Occipital lobe (tissue), 2 donors: ENCODE data around the gene PGK1. TPM values are rescaled to one million over a fixed set of nuclear protein-coding genes. Genes with fewer than 3 reads are reported as not detected.
"Not testable (repeated sequence)": the region's sequence is repeated elsewhere in the genome, so short reads cannot be mapped to it uniquely, and the experiment has no call there.

Experiments used
- DNase-seq: peaks from one replicate; lab custom pipeline; 2025; lab: John Stamatoyannopoulos, UW
- total RNA-seq: library from RNA; depleted of rRNA; stranded (reverse); fragments of >200 nt; gene quantifications from one replicate; pipeline ENCODE4 v1.2.3, GENCODE V29; 2014

The PGK1 gene
- 90.8 TPM for total RNA-seq

DNA sequence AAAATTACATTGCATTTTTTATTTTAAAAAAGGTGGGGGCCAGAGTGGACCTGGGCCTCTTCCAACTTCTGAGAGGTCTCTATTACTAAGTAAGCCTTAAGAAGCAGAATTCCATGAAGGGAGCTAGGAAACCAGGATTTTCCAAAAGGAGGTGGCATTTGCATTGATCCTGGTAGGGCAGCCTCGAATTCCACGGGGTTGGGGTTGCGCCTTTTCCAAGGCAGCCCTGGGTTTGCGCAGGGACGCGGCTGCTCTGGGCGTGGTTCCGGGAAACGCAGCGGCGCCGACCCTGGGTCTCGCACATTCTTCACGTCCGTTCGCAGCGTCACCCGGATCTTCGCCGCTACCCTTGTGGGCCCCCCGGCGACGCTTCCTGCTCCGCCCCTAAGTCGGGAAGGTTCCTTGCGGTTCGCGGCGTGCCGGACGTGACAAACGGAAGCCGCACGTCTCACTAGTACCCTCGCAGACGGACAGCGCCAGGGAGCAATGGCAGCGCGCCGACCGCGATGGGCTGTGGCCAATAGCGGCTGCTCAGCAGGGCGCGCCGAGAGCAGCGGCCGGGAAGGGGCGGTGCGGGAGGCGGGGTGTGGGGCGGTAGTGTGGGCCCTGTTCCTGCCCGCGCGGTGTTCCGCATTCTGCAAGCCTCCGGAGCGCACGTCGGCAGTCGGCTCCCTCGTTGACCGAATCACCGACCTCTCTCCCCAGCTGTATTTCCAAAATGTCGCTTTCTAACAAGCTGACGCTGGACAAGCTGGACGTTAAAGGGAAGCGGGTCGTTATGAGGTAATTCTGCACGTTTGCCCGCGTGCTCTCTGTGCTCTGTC is at the start of gene PGK1:
Gene PGK1, plus strand, starts transcription at position 626 of the 824 bp plus-strand sequence. Its CDS starts 93 bp downstream, at position 719.
- peak; percentile 89 for DNase-seq

- no peak for DNase-seq
These were observed 40.4 kb upstream of the PGK1 start for GRCh38 chrX:78063687-78064086.

GRCh38 chrX:78064152-78064551 is 39.9 kb upstream of the PGK1 start:
- no peak for DNase-seq

GRCh38 chrX:78064698-78065601 is 39.1 kb upstream of the PGK1 start:
- DNase-seq: not testable (repeated sequence)

DNA sequence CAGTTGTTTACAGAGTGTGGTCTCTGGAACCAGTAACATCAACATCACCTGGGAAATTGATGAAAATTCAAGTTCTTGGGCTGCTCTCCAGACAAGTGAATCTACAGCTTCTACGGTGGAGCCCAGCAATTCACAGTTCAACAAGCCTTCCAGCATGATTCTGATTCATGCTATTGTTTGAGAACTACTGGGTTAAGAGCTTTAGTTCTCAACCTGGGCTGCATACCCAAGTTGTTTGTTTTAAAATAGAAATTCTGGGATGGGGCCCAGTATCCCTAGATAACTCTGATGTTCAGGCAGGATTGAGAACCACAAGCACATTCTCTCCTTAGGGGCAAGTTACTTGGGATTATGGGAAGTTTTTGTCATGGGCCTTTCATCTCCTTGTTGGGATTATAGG is 37.9 kb upstream of the PGK1 start:
- DNase-seq: no peak

DNA sequence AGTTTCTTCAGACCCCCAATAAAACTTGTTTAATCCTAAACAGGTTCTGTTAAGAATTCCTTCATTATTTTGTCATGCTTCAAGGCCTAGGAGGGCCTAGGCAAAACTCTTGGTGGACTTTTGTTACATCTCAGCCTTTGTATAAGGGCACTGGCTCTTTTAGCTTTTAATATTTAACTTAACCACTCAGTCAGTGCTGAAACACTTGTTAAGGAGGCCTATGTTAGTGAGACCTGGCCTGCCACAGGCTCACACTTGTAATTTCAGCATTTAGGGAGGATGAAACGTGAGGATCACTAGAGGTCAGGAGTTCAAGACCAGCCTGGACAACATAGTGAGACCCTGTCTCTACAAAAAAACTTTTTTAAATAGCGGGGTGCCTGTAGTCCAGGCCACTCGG is 32.7 kb upstream of the PGK1 start:
- DNase-seq: no peak

GRCh38 chrX:78073147-78074077 is 30.6 kb upstream of the PGK1 start:
- DNase-seq: not testable (repeated sequence)

DNA sequence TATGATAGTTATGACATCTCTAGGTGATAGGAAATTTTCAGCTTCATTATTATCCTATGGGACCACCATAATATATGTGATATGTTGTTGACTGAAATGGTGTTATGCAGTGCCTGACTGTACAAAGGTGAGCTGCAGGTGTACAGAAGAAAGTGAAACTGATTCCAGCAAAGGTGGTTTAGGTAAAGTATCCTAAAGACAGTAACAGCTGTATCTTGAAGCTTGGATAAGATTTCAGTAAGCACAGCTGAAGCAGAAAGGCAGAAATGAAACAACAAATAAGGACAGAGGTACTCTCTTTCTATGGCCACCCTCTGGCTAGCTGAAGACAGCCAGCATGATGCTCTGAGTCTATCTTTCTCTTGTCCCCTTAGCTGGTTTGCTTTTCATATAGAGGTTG is 30.0 kb upstream of the PGK1 start:
- DNase-seq: no peak

- DNase-seq: no peak
These were observed 28.2 kb upstream of the PGK1 start for GRCh38 chrX:78075787-78076389.

- DNase-seq: not testable (repeated sequence)
These were observed 22.6 kb upstream of the PGK1 start for GRCh38 chrX:78081413-78081812.

DNA sequence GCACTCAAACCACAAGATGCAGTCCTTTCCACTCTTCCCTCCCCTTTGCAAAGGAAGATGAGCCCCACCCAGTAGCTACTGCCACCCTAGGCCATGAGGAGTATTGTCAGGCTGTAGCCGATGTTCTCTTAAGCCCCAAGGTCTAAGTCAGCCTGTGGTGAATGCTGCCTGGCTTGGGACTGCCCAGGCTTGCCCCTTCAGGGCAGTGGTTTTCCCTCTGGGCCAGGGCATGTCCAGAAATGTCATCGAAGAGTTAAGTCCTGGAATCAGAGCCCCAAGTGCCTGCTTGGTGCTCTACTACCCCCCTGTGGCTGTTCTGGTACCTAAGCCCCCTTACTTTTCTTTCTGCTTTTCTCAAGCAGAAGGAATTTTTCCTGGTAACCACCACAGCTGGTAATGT is 11.8 kb upstream of the PGK1 start:
- DNase-seq: no peak

- no peak for DNase-seq
These were observed 5.9 kb upstream of the PGK1 start for GRCh38 chrX:78098108-78098507.

DNA sequence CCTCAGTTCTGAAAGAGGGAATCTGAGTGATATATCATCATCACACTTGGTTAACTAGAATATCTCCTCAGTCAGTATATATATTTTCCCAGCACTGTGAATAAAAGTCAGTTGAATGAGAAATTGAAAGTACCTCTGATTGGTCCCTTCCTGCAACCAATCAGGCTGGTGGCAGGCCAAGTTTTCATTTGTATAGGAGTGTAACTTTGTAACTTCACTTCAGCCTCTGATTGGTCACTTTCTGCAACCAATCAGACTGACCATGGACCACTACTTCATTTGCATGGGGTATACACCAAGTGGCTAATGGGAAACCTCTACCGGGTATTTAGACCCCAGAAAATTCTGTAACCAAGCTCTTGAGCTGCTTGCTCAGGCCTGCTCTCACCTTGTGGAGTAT is 2.0 kb upstream of the PGK1 start:
- no peak for DNase-seq

GRCh38 chrX:78103001-78103622 is 936 bp upstream of the PGK1 start:
- DNase-seq: no peak

DNA sequence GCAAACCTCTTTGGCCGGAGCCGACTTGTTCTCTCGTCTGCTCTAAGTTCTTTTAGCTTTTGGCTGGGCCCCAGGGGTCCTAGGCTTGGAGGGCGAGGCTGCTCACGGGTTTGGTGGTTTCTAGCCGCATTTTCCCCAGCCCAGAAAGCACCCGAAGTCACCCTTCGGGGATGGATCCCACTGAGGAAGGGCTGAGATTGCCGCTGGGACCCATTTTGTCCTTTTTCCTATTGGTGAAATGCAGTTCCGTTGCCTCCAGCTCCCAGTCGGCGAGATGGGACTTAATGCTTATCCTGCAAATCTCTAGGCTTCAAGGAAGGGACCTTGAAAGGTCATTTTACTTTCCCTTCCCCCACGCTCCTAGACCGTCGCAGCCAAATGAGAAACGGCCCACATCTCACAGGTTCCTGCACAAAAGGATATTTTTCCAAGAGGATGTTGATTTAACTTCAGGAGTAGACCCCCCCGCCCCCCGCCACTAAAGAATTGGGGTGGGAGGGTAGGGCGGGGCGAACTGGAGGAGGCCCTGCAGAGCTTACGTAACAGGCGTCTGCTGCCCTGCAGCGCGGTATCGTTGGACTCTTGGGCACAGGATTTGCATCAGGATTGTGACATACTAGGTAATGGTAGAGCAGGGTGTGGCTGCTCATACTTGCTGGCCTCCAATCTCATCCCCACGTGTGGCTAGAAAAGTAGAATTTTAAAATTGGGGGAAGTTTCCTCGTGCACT is 564 bp downstream of the PGK1 start:
- peak; percentile 4 for DNase-seq

GRCh38 chrX:78105944-78106650 is 2.0 kb downstream of the PGK1 start:
- DNase-seq: no peak

- no peak for DNase-seq
These were observed 2.6 kb downstream of the PGK1 start for GRCh38 chrX:78106651-78106986.

DNA sequence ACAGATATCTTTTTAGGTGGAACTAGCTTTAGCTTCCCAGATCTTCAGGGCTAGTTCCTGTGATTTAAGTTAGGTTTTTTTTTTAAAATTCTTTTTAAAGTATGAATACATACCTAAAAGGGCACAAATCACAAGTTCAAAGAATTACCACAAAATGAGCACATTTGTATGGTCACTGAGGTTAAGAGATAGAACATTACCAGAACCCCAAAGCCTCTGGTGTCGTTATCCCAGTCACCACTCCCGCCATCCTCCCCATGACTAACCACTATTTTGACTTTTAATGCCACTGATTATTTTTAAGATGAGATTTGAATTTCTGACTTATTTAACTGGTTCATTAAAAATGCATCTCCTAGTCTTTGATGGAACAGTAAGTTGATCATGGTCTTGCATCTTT is 5.4 kb downstream of the PGK1 start:
- DNase-seq: no peak
